Aortic smooth muscle cell (primary cell): Measurements from ENCODE around the gene LRRC19. TPM values are rescaled to one million over a fixed set of nuclear protein-coding genes. Genes with fewer than 3 reads are reported as not detected.

Experiments
- total RNA-seq: library from RNA; depleted of rRNA; stranded (reverse); fragments of >200 nt; gene quantifications from 2 replicates; pipeline ENCODE4 v1.2.3, GENCODE V29; 2014

Gene LRRC19
- not detected in 2 replicates for total RNA-seq

DNA sequence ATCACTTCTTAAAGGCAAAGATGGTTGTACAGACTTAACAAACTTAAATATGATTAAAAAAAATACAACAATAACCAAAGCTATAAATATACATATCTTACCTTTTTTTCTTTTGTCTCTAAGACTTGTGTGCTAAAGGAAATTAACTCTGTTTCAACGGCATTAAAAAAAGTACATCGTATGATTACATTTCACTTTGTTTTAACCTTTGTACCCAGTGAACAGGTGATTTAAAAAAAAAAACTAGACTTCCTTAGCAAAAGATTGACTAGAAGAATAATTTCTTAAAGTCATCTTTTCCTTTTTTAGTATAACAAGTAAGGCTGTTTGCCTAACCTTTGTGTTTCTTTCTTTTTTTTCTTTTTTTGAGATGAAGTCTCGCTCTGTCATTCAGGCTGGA lies at the start of gene LRRC19:
Gene LRRC19 (minus strand): TSS at position 182 of the 400 bp plus-strand sequence. CDS start 5,978 bp downstream, outside the sequence.

DNA sequence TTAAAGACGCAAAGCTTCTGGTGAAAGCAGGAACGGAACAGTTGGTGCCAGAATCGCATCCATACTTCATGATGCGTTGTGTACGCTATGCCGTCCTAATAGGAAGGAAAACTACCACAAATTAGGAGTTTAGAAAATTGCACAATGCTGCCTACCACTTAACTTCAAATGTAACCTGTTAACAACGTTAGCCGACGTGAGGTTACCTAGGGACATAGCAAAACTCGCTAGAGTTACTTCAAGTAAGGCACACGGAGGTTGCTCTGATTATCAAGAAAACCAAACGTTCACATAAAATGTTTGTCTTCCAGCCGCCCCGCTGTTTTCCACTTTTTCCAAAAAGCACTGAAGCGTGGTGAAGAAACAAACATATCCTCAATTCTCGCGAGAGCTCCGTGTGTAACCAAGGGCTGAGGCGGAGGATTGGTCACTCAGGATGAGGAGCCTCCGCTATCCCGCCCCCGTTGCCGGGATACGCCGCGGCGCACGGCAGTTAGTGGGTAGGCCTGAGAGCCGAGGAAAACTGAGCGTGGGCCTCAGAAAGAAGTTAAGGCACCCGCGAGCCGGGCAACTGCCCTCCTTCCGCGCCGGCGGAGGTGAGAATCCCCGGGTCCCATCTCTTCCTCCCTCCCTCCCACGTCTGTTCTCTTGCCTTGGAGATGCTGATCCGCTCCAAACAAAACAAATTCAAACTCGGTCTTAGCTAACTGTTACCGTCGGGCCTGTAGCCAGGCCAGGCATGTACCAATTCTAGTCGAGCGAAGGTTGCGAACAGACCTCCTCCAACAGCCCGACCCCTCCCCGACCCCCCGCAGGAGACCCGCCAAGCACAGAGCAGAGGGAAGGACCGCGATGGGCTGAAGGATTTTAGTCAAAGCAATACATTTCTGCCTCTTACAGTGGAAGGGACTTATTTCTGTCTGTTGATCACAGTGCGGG lies 49.3 kb downstream of the LRRC19 start, which contains the start of gene IFT74:
Gene IFT74 (plus strand): TSS at position 492 of the 939 bp plus-strand sequence. CDS start 5,556 bp downstream, outside the sequence.

GRCh38 chr9:26946753-26947727 lies 58.4 kb downstream of the LRRC19 start, which contains the start of gene PLAA:
Gene PLAA (minus strand): TSS chr9:26947242. CDS start chr9:26947045, 197 bp downstream.

Other genes starting within 250 kb of the LRRC19 start
- 19.3 and 24.1 TPM in 2 replicates for gene CAAP1, start 112.9 kb downstream of the LRRC19 start, total RNA-seq
- 37.4 and 39.2 TPM in 2 replicates for gene PLAA, start 58.4 kb downstream of the LRRC19 start, total RNA-seq
- gene IFT74, start 49.3 kb downstream of the LRRC19 start, total RNA-seq = 16.0 and 17.0 TPM in 2 replicates
- gene TEK, start 103.6 kb upstream of the LRRC19 start, total RNA-seq = 2.1 and 3.4 TPM in 2 replicates